Occipital lobe (tissue), 2 donors: ENCODE measurements around the gene PERP. TPM values are rescaled to one million over a fixed set of nuclear protein-coding genes. Genes with fewer than 3 reads are reported as not detected.

ENCODE experiments used
- DNase-seq: peaks from one replicate; lab custom pipeline; 2025; lab: John Stamatoyannopoulos, UW
- total RNA-seq: library from RNA; depleted of rRNA; stranded (reverse); fragments of >200 nt; gene quantifications from one replicate; pipeline ENCODE4 v1.2.3, GENCODE V29; 2014

The PERP gene
- total RNA-seq, 1 donor from 2014 or later: 1.4 TPM

GRCh38 chr6:138063726-138064125 lies 43.5 kb downstream of the PERP start:
- no peak for DNase-seq

- no peak for DNase-seq
Measured at GRCh38 chr6:138054982-138055381, 52.2 kb downstream of the PERP start.

GRCh38 chr6:138052783-138053182 lies 54.4 kb downstream of the PERP start:
- no peak for DNase-seq

- no peak for DNase-seq
Measured at GRCh38 chr6:138044972-138045371, 62.2 kb downstream of the PERP start.

- DNase-seq: no peak
Measured at GRCh38 chr6:138044458-138044857, 62.8 kb downstream of the PERP start.

Other genes starting within 250 kb of the PERP start
- gene TNFAIP3, start 240.2 kb downstream of the PERP start, total RNA-seq: 0.78 TPM
- gene ARFGEF3, start 54.5 kb upstream of the PERP start, total RNA-seq: 65.7 TPM
- gene PBOV1, start 111.1 kb upstream of the PERP start, total RNA-seq: not detected